Common myeloid progenitor, CD34-positive (primary cell): Measurements from ENCODE around the gene HMX1.
A peak's percentile ranks its signal among the peaks of the same experiment; 100 is the strongest.

Experiments
- CTCF ChIA-PET: fragments of 350-600 bp; sonication (Branson Sonifier 250); formaldehyde crosslinking; loops from one replicate; lab custom pipeline; 2021; ENCODE audit warnings: antibody characterized with exemption; lab: Charles Lee
- POLR2A ChIA-PET: fragments of 350-600 bp; sonication (Branson Sonifier 250); formaldehyde crosslinking; loops from one replicate; lab custom pipeline; 2021; ENCODE audit warnings: antibody characterized with exemption; lab: Charles Lee
- DNase-seq, 3 donors: peaks; one replicate each; pipeline versions ENCODE4 v3.0.0 to v3.0.0-alpha.2; 2013
- H3K27ac ChIP-seq, 2 experiments: 1 replicate in 1 of 2; 2 replicates in 1 of 2; pipeline ENCODE4 v1.7.0; 2013; ENCODE audit warnings: inconsistent platforms in 2 of 2, low read length in 2 of 2, mild to moderate bottlenecking in 2 of 2, low read depth in 1 of 2, moderate library complexity in 1 of 2; ENCODE audit not compliant: severe bottlenecking in 2 of 2, insufficient read depth in 1 of 2, poor library complexity in 1 of 2
- H3K27me3 ChIP-seq, 5 experiments: replicated peaks in 2 of 5; 1 replicate in 3 of 5; 2 replicates in 2 of 5; pipeline versions ENCODE4 v1.6.1 to v1.7.0; 2013; ENCODE audit warnings: low read length in 4 of 5, mild to moderate bottlenecking in 2 of 5, moderate library complexity in 2 of 5, inconsistent platforms in 1 of 5; ENCODE audit not compliant: insufficient read depth in 5 of 5, control insufficient read depth in 4 of 5
- H3K36me3 ChIP-seq, 4 experiments: 1 replicate in 2 of 4; 2 replicates in 2 of 4; pipeline versions ENCODE4 v1.6.1 to v1.7.0; 2013; ENCODE audit warnings: low read length in 3 of 4, control low read depth in 1 of 4, mild to moderate bottlenecking in 1 of 4; ENCODE audit not compliant: control insufficient read depth in 4 of 4, insufficient read depth in 4 of 4
- H3K4me1 ChIP-seq, 4 experiments: 1 replicate in 3 of 4; 2 replicates in 1 of 4; pipeline versions ENCODE4 v1.6.1 to v1.7.1; 2013; ENCODE audit warnings: low read length in 3 of 4, mild to moderate bottlenecking in 3 of 4, control low read depth in 1 of 4, inconsistent platforms in 1 of 4, moderate library complexity in 1 of 4; ENCODE audit not compliant: control insufficient read depth in 4 of 4, insufficient read depth in 4 of 4; ENCODE audit errors: control extremely low read depth in 1 of 4
- H3K4me3 ChIP-seq, 7 experiments: 1 replicate in 4 of 7; 2 replicates in 3 of 7; pipeline versions ENCODE4 v1.5.1 to v1.7.0; 2013; ENCODE audit warnings: mild to moderate bottlenecking in 7 of 7, low read length in 6 of 7, moderate library complexity in 6 of 7, inconsistent platforms in 2 of 7, low read depth in 2 of 7, control low read depth in 1 of 7; ENCODE audit not compliant: insufficient read depth in 4 of 7, control insufficient read depth in 1 of 7; ENCODE audit errors: extremely low read depth in 1 of 7
- H3K9me3 ChIP-seq, 5 experiments: 1 replicate in 4 of 5; 2 replicates in 1 of 5; pipeline versions ENCODE4 v1.6.1 to v1.7.1; 2013; ENCODE audit warnings: low read length in 4 of 5, mild to moderate bottlenecking in 2 of 5, inconsistent platforms in 1 of 5, low read depth in 1 of 5, moderate library complexity in 1 of 5; ENCODE audit not compliant: control insufficient read depth in 4 of 5, insufficient read depth in 2 of 5; ENCODE audit errors: control extremely low read depth in 1 of 5
- WGBS: methylation state at CpG from one replicate; pipeline ENCODE4 v1.1.5; 2013; ENCODE audit not compliant: insufficient coverage; 5-methylcytosine and 5-hydroxymethylcytosine counted together

The HMX1 gene

GRCh38 chr4:8863686-8864682 is 7.7 kb downstream of the HMX1 start:
- WGBS = 8% methylated on average over 28 of the region's 31 CpGs
- Histone ChIP-seq H3K27me3 (peaks cover 0 to 99% (median 67%) of the 10 kb centered on the region in 5 experiments), H3K27ac (no peak overlapping the region), H3K9me3 (peaks cover 0 to 4% (median 0%) of the 10 kb centered on the region in 5 experiments), H3K4me1 (peaks cover 0 to 15% (median 6%) of the 10 kb centered on the region in 4 experiments), H3K4me3 (no peak overlapping the region), H3K36me3 (no peaks in the 10 kb centered on the region)
- CTCF ChIA-PET = interaction anchor here (1.4 kb wide), 1 partner anchor 22 kb away, joined by 3 read pairs; no protein-coding TSS in a partner anchor
- POLR2A ChIA-PET = interaction anchor here (0.5 to 0.6 kb wide), 2 partner anchors 46 to 291 kb away, joined by 3 to 10 read pairs; no protein-coding TSS in a partner anchor
- no peak for DNase-seq

DNA sequence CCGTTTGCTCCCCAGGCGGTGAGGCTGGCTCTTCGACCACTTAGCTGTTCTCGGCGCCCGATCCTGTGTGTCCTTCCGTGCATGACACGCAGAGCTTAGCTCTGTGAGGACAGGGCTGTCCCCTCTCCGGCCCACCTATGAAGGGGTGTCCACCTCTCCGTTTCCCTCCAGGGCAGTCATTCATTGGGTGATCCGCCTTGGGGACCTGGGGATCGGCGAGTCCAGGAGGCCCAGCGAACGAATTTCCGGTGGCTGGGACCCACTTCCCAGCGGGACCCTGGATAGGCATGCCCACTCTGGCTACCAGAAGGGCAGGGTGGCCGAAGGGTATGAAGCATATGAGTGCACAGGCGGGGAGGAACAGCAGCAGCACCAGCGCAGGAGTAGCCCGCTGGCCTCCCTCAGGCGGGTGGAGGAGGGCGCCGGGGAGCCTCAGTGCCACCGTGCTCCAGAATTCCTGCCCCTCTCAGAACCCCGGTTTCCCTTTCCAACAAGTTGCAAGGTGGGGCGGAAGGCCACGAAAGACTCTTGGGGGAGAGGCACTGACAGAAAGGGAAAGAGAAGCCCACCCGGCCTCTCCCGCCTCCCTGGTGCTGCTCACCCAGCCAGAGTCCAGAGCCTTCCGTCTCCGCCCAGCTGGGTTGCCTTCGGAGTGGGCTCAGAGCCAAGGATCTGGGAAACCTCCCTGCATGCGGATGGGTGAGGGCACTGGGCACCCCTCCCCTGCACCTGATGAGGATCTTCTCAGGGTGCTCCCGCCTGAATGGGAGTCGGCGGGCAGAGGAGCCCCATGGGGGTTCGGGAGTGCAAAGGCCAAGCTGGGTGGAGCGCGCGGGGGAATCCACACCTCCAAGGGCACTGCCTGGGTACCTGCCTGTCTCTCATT is 8.6 kb downstream of the HMX1 start:
- H3K9me3 ChIP-seq = peaks cover 0 to 4% (median 0%) of the 10 kb centered on the region in 5 experiments
- POLR2A ChIA-PET = no interaction called here
- DNase-seq = no peak
- peaks cover 0 to 99% (median 67%) of the 10 kb centered on the region in 5 experiments for H3K27me3 ChIP-seq
- no peaks in the 10 kb centered on the region for H3K36me3 ChIP-seq
- no peak overlapping the region for H3K4me3 ChIP-seq
- CTCF ChIA-PET = interaction anchor here (1.4 kb wide), 1 partner anchor 23 kb away, joined by 3 read pairs; no protein-coding TSS in a partner anchor
- peaks cover 0 to 22% (median 11%) of the 10 kb centered on the region in 4 experiments for H3K4me1 ChIP-seq
- 5% methylated on average over 35 of the region's 41 CpGs for WGBS
- no peak overlapping the region for H3K27ac ChIP-seq

DNA sequence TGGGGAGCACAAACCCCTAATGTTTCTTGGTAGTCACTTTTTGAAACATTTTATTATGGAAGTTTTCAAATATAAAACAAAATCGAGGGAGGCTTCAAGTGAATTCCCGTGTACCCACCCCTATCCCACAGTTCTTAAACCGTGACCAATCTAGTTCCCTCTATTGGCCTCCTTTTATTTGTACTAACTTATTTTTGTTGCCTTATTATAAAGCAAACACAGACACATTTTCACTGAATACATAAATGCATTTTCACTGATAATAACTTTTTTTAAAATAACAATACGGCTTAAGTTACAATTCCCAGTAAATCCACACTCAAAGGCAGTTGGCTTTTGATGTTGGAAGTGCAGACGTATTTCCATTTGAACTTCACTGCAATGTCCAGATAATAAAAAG is 9.3 kb downstream of the HMX1 start:
- 18% methylated on average over 3 of the region's 5 CpGs for WGBS
- peaks cover 0 to 4% (median 0%) of the 10 kb centered on the region in 5 experiments for H3K9me3 ChIP-seq
- POLR2A ChIA-PET = no interaction called here

GRCh38 chr4:8861576-8862295 is 9.9 kb downstream of the HMX1 start:
- no peak for DNase-seq
- CTCF ChIA-PET = no interaction called here
- Histone ChIP-seq H3K4me1 (peaks cover 0 to 33% (median 21%) of the 10 kb centered on the region in 4 experiments), H3K4me3 (peak overlapping the region in 2 of 7 experiments; percentile 4 to 28), H3K36me3 (no peaks in the 10 kb centered on the region), H3K27me3 (peaks cover 0 to 99% (median 62%) of the 10 kb centered on the region in 5 experiments), H3K9me3 (peaks cover 0 to 4% (median 0%) of the 10 kb centered on the region in 5 experiments), H3K27ac (no peak overlapping the region)
- POLR2A ChIA-PET = no interaction called here
- WGBS = 4% methylated on average over 62 of the region's 64 CpGs

More for the DNA sequence above, 9.3 kb downstream of the HMX1 start:
- no peak overlapping the region for H3K4me3 ChIP-seq
- CTCF ChIA-PET = no interaction called here
- H3K4me1 ChIP-seq = peaks cover 0 to 29% (median 18%) of the 10 kb centered on the region in 4 experiments
- no peaks in the 10 kb centered on the region for H3K36me3 ChIP-seq
- peaks cover 0 to 99% (median 68%) of the 10 kb centered on the region in 5 experiments for H3K27me3 ChIP-seq
- no peak for DNase-seq
- no peak overlapping the region for H3K27ac ChIP-seq

- peaks cover 0 to 35% (median 21%) of the 10 kb centered on the region in 4 experiments for H3K4me1 ChIP-seq
- WGBS = 2% methylated on average over 63 of the region's 82 CpGs
- DNase-seq = no peak
- H3K27ac ChIP-seq = no peak overlapping the region
- ChIA-PET CTCF (interaction anchor here (0.6 kb wide), 1 partner anchor 66 kb away, joined by 3 read pairs; no protein-coding TSS in a partner anchor), POLR2A (no interaction called here)
- peaks cover 0 to 99% (median 59%) of the 10 kb centered on the region in 5 experiments for H3K27me3 ChIP-seq
- no peaks in the 10 kb centered on the region for H3K36me3 ChIP-seq
- peak overlapping the region in 2 of 7 experiments; percentile 19 to 28 for H3K4me3 ChIP-seq
- H3K9me3 ChIP-seq = peaks cover 0 to 4% (median 0%) of the 10 kb centered on the region in 5 experiments
These were observed 10.6 kb downstream of the HMX1 start for GRCh38 chr4:8860892-8861575.
